Gastrocnemius medialis (tissue), 4 donors: ENCODE measurements around the gene SP2.

Experiments used
- POLR2A ChIP-seq, 2 donors: fragments of 450-650 bp; IDR thresholded peaks; one replicate each; pipeline ENCODE4 v1.6.1; 2017; ENCODE audit warnings: antibody characterized with exemption in 2 of 2, mild to moderate bottlenecking in 2 of 2, moderate library complexity in 2 of 2
- TF ChIP-seq, protein P1 (sequence below), 5 experiments: fragments of 450-650 bp in 3 of 5; fragments of 200-600 bp in 2 of 5; sonication (generic) in 2 of 5; IDR thresholded peaks in 4 of 5; conservative IDR thresholded peaks in 1 of 5; 1 replicate in 4 of 5; 2 replicates in 1 of 5; pipeline ENCODE4 v1.5.1; 2016 to 2019; ENCODE audit warnings: antibody characterized with exemption in 5 of 5, mild to moderate bottlenecking in 3 of 5, moderate library complexity in 3 of 5

DNA sequence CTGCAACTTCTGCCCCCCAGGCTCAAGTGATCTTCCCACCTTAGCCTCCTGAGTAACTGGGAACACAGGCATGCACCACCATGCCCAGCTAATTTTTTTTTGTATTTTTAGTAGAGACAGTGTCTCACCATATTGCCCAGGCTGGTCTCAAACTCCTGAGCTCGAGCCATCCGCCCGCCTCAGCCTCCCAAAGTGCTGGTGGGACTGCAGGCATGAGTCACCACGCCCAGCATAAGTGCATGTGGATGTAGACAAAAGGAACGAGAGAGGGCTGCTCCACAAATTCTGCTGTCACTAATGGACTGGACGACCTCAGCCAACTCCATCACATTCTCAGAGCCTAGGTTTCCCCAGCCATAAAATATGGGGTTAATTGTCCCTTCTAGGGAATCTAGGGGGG lies 7.7 kb upstream of the SP2 start:
- TF ChIP-seq, protein P1, sequence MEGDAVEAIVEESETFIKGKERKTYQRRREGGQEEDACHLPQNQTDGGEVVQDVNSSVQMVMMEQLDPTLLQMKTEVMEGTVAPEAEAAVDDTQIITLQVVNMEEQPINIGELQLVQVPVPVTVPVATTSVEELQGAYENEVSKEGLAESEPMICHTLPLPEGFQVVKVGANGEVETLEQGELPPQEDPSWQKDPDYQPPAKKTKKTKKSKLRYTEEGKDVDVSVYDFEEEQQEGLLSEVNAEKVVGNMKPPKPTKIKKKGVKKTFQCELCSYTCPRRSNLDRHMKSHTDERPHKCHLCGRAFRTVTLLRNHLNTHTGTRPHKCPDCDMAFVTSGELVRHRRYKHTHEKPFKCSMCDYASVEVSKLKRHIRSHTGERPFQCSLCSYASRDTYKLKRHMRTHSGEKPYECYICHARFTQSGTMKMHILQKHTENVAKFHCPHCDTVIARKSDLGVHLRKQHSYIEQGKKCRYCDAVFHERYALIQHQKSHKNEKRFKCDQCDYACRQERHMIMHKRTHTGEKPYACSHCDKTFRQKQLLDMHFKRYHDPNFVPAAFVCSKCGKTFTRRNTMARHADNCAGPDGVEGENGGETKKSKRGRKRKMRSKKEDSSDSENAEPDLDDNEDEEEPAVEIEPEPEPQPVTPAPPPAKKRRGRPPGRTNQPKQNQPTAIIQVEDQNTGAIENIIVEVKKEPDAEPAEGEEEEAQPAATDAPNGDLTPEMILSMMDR (IDR thresholded peaks at IDR 0.05 in 4 of 5, conservative IDR thresholded peaks at IDR 0.05 in 1 of 5) = no peak
- no peak for TF ChIP-seq POLR2A (IDR thresholded peaks at IDR 0.05)
